Measurements from ENCODE around the gene SMURF1.

SMURF1 gene

GRCh38 chr7:99092064-99092720, 51.7 kb downstream of the SMURF1 start:
- no peaks in the 10 kb centered on the region for H3K9me3 ChIP-seq (ENCODE audit: control insufficient read depth, low read length)
- no peaks in the 10 kb centered on the region for H3K27me3 ChIP-seq (ENCODE audit: control insufficient read depth, insufficient read depth, low read length)
- no peak overlapping the region for H3K4me2 ChIP-seq (ENCODE audit: low read length)
- no peaks in the 10 kb centered on the region for H3K36me3 ChIP-seq (ENCODE audit: control insufficient read depth, insufficient read depth, low read length)
- no peak overlapping the region for H3K4me3 ChIP-seq (ENCODE audit: low read depth, low read length)
- no peak for TF ChIP-seq CTCF (IDR thresholded peaks at IDR 0.05)
- H3K4me1 ChIP-seq = no peaks in the 10 kb centered on the region
- H3K9ac ChIP-seq = no peak overlapping the region
- peaks cover 22% of the 10 kb centered on the region for H3K79me2 ChIP-seq
- no peak overlapping the region for H3K27ac ChIP-seq
- H2AFZ ChIP-seq = no peak overlapping the region

DNA sequence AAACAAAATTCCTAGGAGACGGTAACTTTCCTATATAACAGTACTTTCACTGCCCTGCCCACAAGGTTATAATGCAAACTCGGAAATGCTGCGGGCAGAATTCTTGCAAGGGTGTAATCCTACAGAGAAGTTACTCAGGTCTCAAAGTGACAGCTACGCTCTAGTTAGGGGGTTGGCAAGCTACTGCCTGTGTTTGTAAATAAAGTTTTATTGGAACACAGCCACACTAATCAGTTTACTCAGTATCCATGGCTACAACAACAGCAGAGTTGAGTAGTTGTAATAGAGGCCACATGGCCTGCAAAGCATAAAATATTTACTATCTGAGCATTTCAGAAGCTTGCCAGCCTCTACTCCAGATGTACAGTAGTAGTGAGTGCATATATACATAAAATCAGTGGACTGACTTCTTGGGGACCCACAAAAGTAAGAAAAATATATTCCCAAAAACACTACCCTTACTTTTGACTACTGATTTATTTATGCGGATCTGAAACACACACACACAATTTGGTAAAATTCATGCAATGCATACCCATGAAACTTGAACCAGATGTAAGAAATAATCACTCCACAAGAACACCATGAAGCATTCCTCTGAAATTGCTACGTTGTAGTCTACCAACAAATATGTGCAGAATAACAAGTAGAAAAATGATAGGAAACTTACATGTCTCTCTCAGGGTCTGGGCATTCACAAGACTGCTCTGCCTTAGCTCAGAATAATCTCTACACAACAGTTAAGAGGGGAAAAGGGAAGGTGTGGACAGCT, 53.0 kb downstream of the SMURF1 start:
- no peaks in the 10 kb centered on the region for H3K27me3 ChIP-seq (ENCODE audit: control insufficient read depth, insufficient read depth, low read length)
- no peaks in the 10 kb centered on the region for H3K36me3 ChIP-seq (ENCODE audit: control insufficient read depth, insufficient read depth, low read length)
- H3K27ac ChIP-seq = no peak overlapping the region
- no peaks in the 10 kb centered on the region for H3K4me1 ChIP-seq
- no peak overlapping the region for H3K4me2 ChIP-seq (ENCODE audit: low read length)
- no peak overlapping the region for H3K9ac ChIP-seq
- no peaks in the 10 kb centered on the region for H3K9me3 ChIP-seq (ENCODE audit: control insufficient read depth, low read length)
- no peak for TF ChIP-seq CTCF (IDR thresholded peaks at IDR 0.05)
- H3K79me2 ChIP-seq = peaks cover 27% of the 10 kb centered on the region
- no peak overlapping the region for H2AFZ ChIP-seq
- no peak overlapping the region for H3K4me3 ChIP-seq (ENCODE audit: low read depth, low read length)

GRCh38 chr7:99089914-99090629, 53.8 kb downstream of the SMURF1 start:
- no peak overlapping the region for H3K4me3 ChIP-seq (ENCODE audit: low read depth, low read length)
- H3K4me2 ChIP-seq (ENCODE audit: low read length) = no peak overlapping the region
- no peaks in the 10 kb centered on the region for H3K9me3 ChIP-seq (ENCODE audit: control insufficient read depth, low read length)
- no peaks in the 10 kb centered on the region for H3K36me3 ChIP-seq (ENCODE audit: control insufficient read depth, insufficient read depth, low read length)
- H2AFZ ChIP-seq = no peak overlapping the region
- H3K9ac ChIP-seq = no peak overlapping the region
- H3K79me2 ChIP-seq = peaks cover 32% of the 10 kb centered on the region
- H3K4me1 ChIP-seq = no peaks in the 10 kb centered on the region
- no peak overlapping the region for H3K27ac ChIP-seq
- no peak for TF ChIP-seq CTCF (IDR thresholded peaks at IDR 0.05)
- H3K27me3 ChIP-seq (ENCODE audit: control insufficient read depth, insufficient read depth, low read length) = no peaks in the 10 kb centered on the region

DNA sequence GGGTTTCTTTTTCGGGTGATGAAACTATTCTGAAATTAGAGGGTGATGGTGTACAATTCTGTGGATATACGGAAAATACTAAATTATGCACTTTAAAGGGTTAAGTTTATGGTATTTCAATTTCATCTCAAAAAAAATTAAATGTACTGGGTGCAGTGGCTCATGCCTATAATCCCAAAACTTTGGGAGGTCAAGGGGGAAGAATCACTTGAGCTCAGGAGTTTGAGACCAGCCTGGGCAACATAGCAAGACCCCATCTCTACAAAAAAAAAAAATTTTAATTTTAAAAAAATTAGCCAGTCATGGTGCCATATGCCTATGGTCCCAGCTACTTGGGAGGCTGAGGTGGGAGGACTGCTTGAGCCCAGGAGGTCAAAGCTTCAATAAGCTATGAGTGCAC, 57.0 kb downstream of the SMURF1 start:
- Histone ChIP-seq H3K36me3 (ENCODE audit: control insufficient read depth, insufficient read depth, low read length) (no peaks in the 10 kb centered on the region), H3K9me3 (ENCODE audit: control insufficient read depth, low read length) (no peaks in the 10 kb centered on the region), H3K4me2 (ENCODE audit: low read length) (no peak overlapping the region), H2AFZ (no peak overlapping the region), H3K9ac (no peak overlapping the region), H3K4me3 (ENCODE audit: low read depth, low read length) (no peak overlapping the region), H3K27ac (no peak overlapping the region), H3K27me3 (ENCODE audit: control insufficient read depth, insufficient read depth, low read length) (no peaks in the 10 kb centered on the region), H3K4me1 (no peaks in the 10 kb centered on the region), H3K79me2 (peaks cover 32% of the 10 kb centered on the region)
- no peak for TF ChIP-seq CTCF (IDR thresholded peaks at IDR 0.05)

Measured in parathyroid adenoma (tissue), 2 donors.